ENCODE data around the gene OR2C1.
A peak's percentile ranks its signal among the peaks of the same experiment; 100 is the strongest.

OR2C1 gene

GRCh38 chr16:3389663-3390338, 34.1 kb downstream of the OR2C1 start:
- DNase-seq (ENCODE audit: extremely low read depth in 1 of 2, low read depth in 1 of 2) = no peak

GRCh38 chr16:3400446-3400778, 44.7 kb downstream of the OR2C1 start:
- no peak for DNase-seq (ENCODE audit: extremely low read depth in 1 of 2, low read depth in 1 of 2)

GRCh38 chr16:3400779-3401688, 45.3 kb downstream of the OR2C1 start, which contains the start of the genes ZNF174 and ZSCAN32:
Gene ZNF174, plus strand, starts transcription at chr16:3401215. Its CDS starts 790 bp downstream, at chr16:3402005.
Gene ZSCAN32, minus strand, starts transcription at chr16:3401004. Its CDS starts 3,447 bp downstream, at chr16:3397557.
- peak; percentile 95 for DNase-seq (ENCODE audit: extremely low read depth in 1 of 2, low read depth in 1 of 2)

GRCh38 chr16:3401719-3402397, 46.2 kb downstream of the OR2C1 start:
- no peak for DNase-seq (ENCODE audit: extremely low read depth in 1 of 2, low read depth in 1 of 2)

Measured in activated CD8-positive, alpha-beta memory T cell treated with anti-CD3 and anti-CD28 coated beads for 1 hour (primary cell).